Right lung (tissue), 5 donors: Measurements from ENCODE around the gene GMPPA. TPM values are rescaled to one million over a fixed set of nuclear protein-coding genes. Genes with fewer than 3 reads are reported as not detected.

Experiments used
- DNase-seq, 2 donors: peaks; one replicate each; pipeline ENCODE4 v3.0.0-alpha.2; 2013
- polyA plus RNA-seq, 5 donors: library from polyadenylated mRNA; unstranded; fragments of 120-200 nt; gene quantifications; one replicate each; pipeline versions ENCODE4 v1.2.1 to v1.2.3, GENCODE V29; 2013; ENCODE audit warnings: inconsistent platforms in 1 of 5, low replicate concordance in 1 of 5; ENCODE audit not compliant: insufficient read length in 5 of 5, insufficient read depth in 1 of 5

Gene GMPPA
- polyA plus RNA-seq, 5 donors: 20.3 to 28.8 (median 24.8) TPM

DNA sequence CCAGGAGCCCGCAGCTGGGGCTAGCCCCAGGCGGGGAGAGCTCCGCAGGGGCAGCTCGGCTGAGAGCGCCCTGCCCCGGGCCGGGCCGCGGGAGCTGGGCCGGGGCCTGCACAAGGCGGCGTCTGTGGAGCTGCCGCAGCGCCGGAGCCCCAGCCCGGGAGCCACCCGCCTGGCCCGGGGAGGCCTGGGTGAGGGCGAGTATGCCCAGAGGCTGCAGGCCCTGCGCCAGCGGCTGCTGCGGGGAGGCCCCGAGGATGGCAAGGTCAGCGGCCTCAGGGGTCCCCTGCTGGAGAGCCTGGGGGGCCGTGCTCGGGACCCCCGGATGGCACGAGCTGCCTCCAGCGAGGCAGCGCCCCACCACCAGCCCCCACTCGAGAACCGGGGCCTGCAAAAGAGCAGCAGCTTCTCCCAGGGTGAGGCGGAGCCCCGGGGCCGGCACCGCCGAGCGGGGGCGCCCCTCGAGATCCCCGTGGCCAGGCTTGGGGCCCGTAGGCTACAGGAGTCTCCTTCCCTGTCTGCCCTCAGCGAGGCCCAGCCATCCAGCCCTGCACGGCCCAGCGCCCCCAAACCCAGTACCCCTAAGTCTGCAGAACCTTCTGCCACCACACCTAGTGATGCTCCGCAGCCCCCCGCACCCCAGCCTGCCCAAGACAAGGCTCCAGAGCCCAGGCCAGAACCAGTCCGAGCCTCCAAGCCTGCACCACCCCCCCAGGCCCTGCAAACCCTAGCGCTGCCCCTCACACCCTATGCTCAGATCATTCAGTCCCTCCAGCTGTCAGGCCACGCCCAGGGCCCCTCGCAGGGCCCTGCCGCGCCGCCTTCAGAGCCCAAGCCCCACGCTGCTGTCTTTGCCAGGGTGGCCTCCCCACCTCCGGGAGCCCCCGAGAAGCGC lies 15.0 kb upstream of the GMPPA start:
- DNase-seq: no peak

GRCh38 chr2:219484343-219485200 lies 14.1 kb upstream of the GMPPA start:
- DNase-seq: no peak

DNA sequence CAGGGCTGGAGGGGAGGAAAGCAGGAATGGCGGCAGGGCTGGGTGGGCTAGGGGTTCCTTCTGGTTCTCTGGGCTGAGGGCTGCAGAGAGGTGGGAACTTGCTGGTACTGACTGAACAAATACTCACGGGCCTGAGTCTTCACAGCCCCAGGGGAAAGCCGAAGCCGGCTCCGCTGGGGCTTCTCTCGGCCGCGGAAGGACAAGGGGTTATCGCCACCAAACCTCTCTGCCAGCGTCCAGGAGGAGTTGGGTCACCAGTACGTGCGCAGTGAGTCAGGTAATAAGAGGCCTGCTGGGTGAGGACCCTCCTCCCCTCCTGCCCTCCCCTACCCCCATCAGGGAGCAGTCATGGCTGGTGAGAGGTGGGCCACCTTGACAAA lies 13.5 kb upstream of the GMPPA start:
- DNase-seq: no peak

DNA sequence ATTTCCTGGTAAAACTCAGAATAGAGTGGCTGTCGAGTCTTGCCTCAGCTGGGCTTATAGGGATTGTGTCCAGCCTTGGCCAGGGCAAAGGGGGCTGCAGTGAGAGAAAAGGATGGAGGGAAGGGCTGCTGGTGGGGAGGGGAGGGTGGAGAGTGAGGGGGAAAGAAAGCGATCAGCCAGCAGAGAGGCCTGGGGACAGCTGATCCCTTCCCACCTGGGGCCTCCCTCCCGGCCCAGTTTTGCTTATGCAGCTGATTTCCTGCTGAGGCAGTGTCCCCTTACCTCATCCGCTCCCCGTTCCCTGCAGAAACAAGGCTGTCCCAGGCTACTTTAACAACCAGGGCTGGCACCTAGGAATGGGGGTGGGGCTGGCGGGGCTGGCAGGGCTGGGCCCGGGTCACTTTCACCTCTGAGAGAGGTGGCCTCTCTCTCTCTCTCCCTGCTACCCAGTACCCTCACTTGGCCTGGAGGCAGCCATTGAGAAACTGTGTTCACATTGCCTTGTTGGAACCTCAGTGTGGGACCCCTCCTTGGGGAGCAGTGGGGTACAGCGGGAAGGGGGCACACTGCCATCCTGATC lies 12.2 kb upstream of the GMPPA start:
- no peak for DNase-seq

DNA sequence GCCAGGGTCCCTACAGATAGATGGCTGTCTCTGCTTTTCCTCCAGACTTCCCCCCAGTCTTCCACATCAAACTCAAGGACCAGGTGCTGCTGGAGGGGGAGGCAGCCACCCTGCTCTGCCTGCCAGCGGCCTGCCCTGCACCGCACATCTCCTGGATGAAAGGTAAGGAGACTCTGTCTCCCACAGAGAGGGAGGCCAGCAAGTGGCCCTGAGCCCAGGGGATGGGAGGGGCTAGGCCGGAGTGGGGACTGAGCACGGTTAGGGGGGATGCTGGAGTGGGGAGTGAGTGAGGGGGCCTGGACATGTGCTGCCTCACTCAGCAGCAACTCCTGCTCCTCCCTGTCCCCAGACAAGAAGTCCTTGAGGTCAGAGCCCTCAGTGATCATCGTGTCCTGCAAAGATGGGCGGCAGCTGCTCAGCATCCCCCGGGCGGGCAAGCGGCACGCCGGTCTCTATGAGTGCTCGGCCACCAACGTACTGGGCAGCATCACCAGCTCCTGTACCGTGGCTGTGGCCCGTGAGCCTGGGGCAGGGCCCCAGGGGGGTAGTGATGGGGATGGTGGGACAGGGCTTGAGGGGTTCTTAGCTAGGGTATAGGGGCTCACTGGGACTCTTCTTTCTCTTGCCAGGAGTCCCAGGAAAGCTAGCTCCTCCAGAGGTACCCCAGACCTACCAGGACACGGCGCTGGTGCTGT lies 10.4 kb upstream of the GMPPA start:
- DNase-seq: no peak

DNA sequence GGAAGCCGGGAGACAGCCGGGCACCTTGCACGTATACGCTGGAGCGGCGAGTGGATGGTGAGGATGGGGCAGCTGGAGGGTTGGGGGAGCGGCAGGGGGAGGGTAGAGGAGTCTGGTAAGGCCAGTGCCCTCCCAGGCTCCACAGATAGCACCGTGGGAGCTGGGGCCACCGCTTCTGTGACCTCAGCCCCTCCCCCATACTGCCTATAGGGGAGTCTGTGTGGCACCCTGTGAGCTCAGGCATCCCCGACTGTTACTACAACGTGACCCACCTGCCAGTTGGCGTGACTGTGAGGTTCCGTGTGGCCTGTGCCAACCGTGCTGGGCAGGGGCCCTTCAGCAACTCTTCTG lies 9.9 kb upstream of the GMPPA start:
- DNase-seq: no peak

GRCh38 chr2:219489315-219489714 lies 9.4 kb upstream of the GMPPA start:
- no peak for DNase-seq

DNA sequence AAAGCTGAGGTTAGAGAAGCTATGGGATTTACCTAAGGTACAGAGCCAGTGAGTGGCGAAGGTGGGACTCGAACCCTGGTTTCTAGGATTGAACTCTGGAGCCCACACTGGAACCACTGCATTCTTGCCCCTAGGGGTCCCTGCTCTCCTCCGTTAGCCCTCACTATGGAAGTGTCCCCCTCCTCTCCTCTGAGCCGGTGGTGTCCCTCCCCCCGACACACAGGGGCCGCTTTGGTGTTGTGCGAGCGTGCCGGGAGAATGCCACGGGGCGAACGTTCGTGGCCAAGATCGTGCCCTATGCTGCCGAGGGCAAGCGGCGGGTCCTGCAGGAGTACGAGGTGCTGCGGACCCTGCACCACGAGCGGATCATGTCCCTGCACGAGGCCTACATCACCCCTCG lies 8.5 kb upstream of the GMPPA start:
- no peak for DNase-seq

GRCh38 chr2:219490600-219491130 lies 8.0 kb upstream of the GMPPA start:
- DNase-seq: no peak

GRCh38 chr2:219491278-219491963 lies 7.3 kb upstream of the GMPPA start:
- no peak for DNase-seq

GRCh38 chr2:219492575-219492974 lies 6.1 kb upstream of the GMPPA start:
- DNase-seq: no peak

DNA sequence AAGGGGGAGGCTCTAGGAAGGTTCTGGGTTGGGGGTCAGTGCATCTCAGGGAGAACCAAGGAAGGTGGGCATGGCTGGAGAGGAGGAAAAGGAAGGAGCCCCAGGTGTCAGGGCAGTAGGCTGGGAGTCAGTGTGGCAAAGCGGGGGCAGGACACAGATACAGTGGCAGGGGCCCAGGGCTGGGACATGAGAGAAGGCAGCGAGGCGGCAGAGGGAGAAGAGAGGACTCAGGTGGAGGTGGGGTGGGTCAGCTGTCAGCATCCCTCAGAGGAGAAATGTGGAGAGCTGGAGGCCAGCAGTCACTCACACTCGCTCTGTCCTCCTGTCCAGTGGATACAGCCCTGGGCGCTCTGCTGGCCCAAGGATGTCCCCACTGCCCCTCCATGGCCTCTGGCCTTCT lies 5.6 kb upstream of the GMPPA start:
- no peak for DNase-seq

GRCh38 chr2:219494952-219495530 lies 3.6 kb upstream of the GMPPA start:
- DNase-seq: no peak

- no peak for DNase-seq
Observed at GRCh38 chr2:219495531-219496122, 3.1 kb upstream of the GMPPA start.

DNA sequence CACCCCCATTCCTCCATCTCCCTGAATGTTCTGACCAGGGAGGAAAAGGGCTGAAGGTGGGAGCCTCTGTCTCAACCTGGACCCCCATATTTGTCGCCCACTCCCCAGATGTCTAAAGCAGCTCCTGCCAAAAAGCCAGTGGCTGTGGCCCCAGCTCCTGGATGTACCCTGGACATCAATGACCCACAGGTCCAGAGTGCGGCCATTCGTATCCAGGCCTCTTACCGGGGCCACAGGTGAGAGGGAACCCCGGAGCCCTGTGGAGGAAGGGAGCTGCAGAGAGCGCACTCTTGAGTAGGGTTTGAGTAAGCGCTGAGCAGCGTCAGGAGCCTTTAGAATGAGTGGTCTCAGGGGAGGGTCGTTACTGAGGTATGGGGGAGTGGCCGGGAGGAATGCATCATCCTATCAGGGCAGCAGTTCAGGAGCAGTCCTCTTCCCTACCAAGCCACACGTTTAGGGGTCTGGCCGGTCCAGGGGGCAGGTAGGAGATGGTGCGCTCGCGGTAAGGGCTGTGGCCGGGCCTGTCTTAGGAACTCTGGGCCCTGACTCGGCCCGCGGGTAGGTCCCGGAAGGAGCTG lies 2.4 kb upstream of the GMPPA start:
- DNase-seq: no peak

GRCh38 chr2:219496825-219497494 lies 1.7 kb upstream of the GMPPA start:
- DNase-seq: no peak

GRCh38 chr2:219497495-219498279 lies 1.0 kb upstream of the GMPPA start:
- no peak for DNase-seq

DNA sequence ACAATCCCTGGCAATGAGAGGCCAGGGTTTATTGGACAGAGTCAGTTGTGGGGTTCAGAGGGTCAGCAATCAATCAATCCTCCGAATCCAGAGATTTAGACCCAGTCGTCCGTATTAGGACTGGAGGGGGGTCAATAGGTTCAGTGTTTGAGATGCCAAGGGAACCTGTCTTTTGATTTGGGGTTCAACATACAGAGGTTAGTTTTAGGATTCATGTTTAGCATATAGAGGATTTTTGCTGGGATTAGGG lies 292 bp downstream of the GMPPA start:
- DNase-seq: no peak

DNA sequence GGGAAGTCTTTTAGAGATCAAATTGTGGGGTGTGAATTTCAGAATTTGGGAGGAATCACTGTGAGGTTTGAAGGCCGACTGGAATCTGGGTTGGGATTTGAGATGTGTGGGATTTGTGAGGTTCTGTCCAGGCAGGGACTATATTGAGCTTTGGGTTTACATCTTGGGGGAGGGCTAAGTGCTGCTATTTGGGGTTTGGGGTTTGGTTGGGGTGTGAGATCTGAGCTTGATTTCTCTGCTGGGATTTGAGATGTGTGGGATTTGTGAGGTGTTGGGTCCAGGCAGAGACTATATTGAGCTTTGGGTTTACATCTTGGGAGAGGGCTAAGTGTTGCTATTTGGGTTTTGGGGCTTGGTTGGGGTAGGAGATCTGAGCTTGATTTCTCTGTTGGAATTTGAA lies 864 bp downstream of the GMPPA start:
- no peak for DNase-seq
